Putamen (tissue), 1 donor: ENCODE data around the gene ZNF740.
"Not testable (repeated sequence)": the region's sequence is repeated elsewhere in the genome, so short reads cannot be mapped to it uniquely, and the experiment has no call there.

Experiments
- DNase-seq: peaks from one replicate; pipeline ENCODE4 v3.0.0-alpha.2; 2016; ENCODE audit warnings: low spot score

ZNF740 gene

GRCh38 chr12:53173085-53173715 lies 7.3 kb upstream of the ZNF740 start:
- DNase-seq = no peak

- DNase-seq = no peak
These were observed 5.5 kb upstream of the ZNF740 start for GRCh38 chr12:53174881-53175491.

GRCh38 chr12:53176750-53177149 lies 3.8 kb upstream of the ZNF740 start:
- no peak for DNase-seq

- DNase-seq = not testable (repeated sequence)
These were observed 3.1 kb upstream of the ZNF740 start for GRCh38 chr12:53177447-53177846.

- not testable (repeated sequence) for DNase-seq
These were observed 1.7 kb upstream of the ZNF740 start for GRCh38 chr12:53178803-53179202.

GRCh38 chr12:53179687-53180219 lies 769 bp upstream of the ZNF740 start:
- no peak for DNase-seq

- DNase-seq = no peak
These were observed 566 bp downstream of the ZNF740 start for GRCh38 chr12:53180931-53181645.

GRCh38 chr12:53181935-53182334 lies 1.4 kb downstream of the ZNF740 start:
- no peak for DNase-seq

GRCh38 chr12:53182903-53183302 lies 2.4 kb downstream of the ZNF740 start:
- no peak for DNase-seq

- DNase-seq = no peak
These were observed 4.3 kb downstream of the ZNF740 start for GRCh38 chr12:53184828-53185227.

- DNase-seq = no peak
These were observed 5.1 kb downstream of the ZNF740 start for GRCh38 chr12:53185582-53186153.

- DNase-seq = no peak
These were observed 6.2 kb downstream of the ZNF740 start for GRCh38 chr12:53186745-53187144.

GRCh38 chr12:53187145-53187899 lies 6.8 kb downstream of the ZNF740 start:
- DNase-seq = no peak

- no peak for DNase-seq
These were observed 9.7 kb downstream of the ZNF740 start for GRCh38 chr12:53190108-53190729.

GRCh38 chr12:53191096-53191884 lies 10.8 kb downstream of the ZNF740 start:
- DNase-seq = no peak

- DNase-seq = no peak
These were observed 11.5 kb downstream of the ZNF740 start for GRCh38 chr12:53191885-53192530.

GRCh38 chr12:53192531-53193021 lies 12.1 kb downstream of the ZNF740 start:
- DNase-seq = no peak

- no peak for DNase-seq
These were observed 12.5 kb downstream of the ZNF740 start for GRCh38 chr12:53193040-53193439.

GRCh38 chr12:53193985-53194716 lies 13.6 kb downstream of the ZNF740 start:
- no peak for DNase-seq
